Measurements from ENCODE around the gene GPRIN3. TPM values are rescaled to one million over a fixed set of nuclear protein-coding genes. Genes with fewer than 3 reads are reported as not detected.
A peak's percentile ranks its signal among the peaks of the same experiment; 100 is the strongest.

Gene GPRIN3
- total RNA-seq, 1 experiment from 2014 or later: not detected

DNA sequence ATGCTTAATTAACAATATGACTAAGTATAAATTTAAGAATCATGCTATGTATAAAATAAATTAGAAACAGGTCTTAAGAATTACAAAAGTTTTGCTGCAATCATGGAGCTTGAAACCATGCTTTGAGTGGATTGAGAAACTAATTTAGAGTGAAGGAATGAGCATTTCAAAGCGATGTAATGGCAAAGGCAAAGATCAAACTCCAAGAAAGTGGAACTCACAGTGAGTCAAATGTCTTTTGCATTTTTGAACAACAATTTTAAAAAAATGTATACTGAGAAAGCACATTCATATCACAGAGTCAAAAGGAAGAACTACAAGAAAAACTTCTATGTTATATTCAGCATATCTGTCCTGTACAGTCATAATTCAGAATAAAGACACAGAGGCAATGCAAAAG, 6.6 kb downstream of the GPRIN3 start:
- no TSS peak for BruUV-seq (replicated peaks)
- DNase-seq (ENCODE audit: unreplicated experiment): no peak
- Mint-ChIP-seq H3K36me3 (ENCODE audit: insufficient read depth, unreplicated experiment) (no peaks in the 10 kb centered on the region), H3K27ac (ENCODE audit: low read depth, unreplicated experiment) (no peak overlapping the region), H3K4me1 (ENCODE audit: insufficient read depth, unreplicated experiment) (peaks cover 20% of the 10 kb centered on the region), H3K4me3 (ENCODE audit: unreplicated experiment) (no peak overlapping the region), H3K27me3 (ENCODE audit: insufficient read depth, unreplicated experiment) (no peaks in the 10 kb centered on the region), H3K9me3 (ENCODE audit: unreplicated experiment) (no peaks in the 10 kb centered on the region)
- TF ChIP-seq, protein P1, sequence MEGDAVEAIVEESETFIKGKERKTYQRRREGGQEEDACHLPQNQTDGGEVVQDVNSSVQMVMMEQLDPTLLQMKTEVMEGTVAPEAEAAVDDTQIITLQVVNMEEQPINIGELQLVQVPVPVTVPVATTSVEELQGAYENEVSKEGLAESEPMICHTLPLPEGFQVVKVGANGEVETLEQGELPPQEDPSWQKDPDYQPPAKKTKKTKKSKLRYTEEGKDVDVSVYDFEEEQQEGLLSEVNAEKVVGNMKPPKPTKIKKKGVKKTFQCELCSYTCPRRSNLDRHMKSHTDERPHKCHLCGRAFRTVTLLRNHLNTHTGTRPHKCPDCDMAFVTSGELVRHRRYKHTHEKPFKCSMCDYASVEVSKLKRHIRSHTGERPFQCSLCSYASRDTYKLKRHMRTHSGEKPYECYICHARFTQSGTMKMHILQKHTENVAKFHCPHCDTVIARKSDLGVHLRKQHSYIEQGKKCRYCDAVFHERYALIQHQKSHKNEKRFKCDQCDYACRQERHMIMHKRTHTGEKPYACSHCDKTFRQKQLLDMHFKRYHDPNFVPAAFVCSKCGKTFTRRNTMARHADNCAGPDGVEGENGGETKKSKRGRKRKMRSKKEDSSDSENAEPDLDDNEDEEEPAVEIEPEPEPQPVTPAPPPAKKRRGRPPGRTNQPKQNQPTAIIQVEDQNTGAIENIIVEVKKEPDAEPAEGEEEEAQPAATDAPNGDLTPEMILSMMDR (IDR thresholded peaks at IDR 0.05; ENCODE audit: unreplicated experiment): no peak
- intact Hi-C loops (cut with micrococcal nuclease): no loop called here
- CTCF ChIA-PET: interaction anchor here (0.7 kb wide), 1 partner anchor 80 kb away, joined by 4 read pairs; no protein-coding TSS in a partner anchor
- POLR2A ChIA-PET: interaction anchor here (0.6 to 0.7 kb wide), 2 partner anchors 15 to 332 kb away, joined by 3 read pairs; no protein-coding TSS in a partner anchor

DNA sequence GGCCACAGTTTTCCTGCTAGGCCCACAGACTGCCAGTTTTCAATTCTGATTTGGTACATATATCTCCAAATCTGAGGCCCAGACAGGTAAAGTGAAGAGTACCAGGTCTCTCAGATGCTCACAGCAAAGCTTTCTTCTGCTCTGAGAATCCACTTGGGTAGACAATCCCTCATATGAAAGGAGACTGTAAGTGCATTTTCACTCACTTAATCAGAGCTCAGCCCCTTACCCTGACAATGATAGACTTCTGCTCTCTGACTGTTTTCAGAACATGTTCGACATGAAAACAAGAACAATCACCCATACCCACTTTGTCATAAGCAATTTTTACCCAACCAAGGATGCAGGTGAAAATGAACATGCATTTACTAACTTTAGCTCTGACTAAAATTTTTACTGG, 7.1 kb downstream of the GPRIN3 start:
- ChIA-PET CTCF (interaction anchor here (0.6 to 0.8 kb wide), 4 partner anchors 44 to 168 kb away, joined by 3 to 4 read pairs (median 3); no protein-coding TSS in a partner anchor), POLR2A (interaction anchor here (0.6 to 0.7 kb wide), 3 partner anchors 10 to 332 kb away, joined by 3 read pairs; no protein-coding TSS in a partner anchor)
- Mint-ChIP-seq H3K36me3 (ENCODE audit: insufficient read depth, unreplicated experiment) (no peaks in the 10 kb centered on the region), H3K9me3 (ENCODE audit: unreplicated experiment) (no peaks in the 10 kb centered on the region), H3K4me3 (ENCODE audit: unreplicated experiment) (no peak overlapping the region), H3K4me1 (ENCODE audit: insufficient read depth, unreplicated experiment) (peaks cover 15% of the 10 kb centered on the region), H3K27ac (ENCODE audit: low read depth, unreplicated experiment) (no peak overlapping the region), H3K27me3 (ENCODE audit: insufficient read depth, unreplicated experiment) (no peaks in the 10 kb centered on the region)
- no peak for DNase-seq (ENCODE audit: unreplicated experiment)
- TF ChIP-seq, protein P1 (IDR thresholded peaks at IDR 0.05; ENCODE audit: unreplicated experiment): no peak
- intact Hi-C loops (cut with micrococcal nuclease): no loop called here
- no TSS peak for BruUV-seq (replicated peaks)

DNA sequence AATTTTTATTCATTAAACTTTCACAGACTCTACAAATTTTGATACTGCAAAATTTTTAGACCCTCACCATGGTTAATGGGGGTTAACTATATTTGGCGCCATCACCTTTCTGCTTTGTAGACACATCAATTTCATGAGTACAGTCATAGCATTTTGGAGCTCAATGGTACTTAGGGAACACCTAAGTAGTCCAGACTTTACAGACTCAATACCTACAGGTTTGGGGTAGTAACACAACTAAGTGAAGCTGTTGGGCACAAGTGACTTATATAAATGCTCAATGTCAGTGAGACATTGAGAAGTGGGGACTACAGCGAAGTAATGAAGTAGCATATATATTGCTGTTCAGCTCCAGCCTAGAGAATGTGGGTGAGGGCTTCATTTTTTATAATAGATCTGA, 7.5 kb downstream of the GPRIN3 start:
- BruUV-seq (replicated peaks): no TSS peak
- H3K27me3 Mint-ChIP-seq (ENCODE audit: insufficient read depth, unreplicated experiment): no peaks in the 10 kb centered on the region
- no peaks in the 10 kb centered on the region for H3K36me3 Mint-ChIP-seq (ENCODE audit: insufficient read depth, unreplicated experiment)
- no peak for DNase-seq (ENCODE audit: unreplicated experiment)
- intact Hi-C loops (cut with micrococcal nuclease): no loop called here
- no peak overlapping the region for H3K4me3 Mint-ChIP-seq (ENCODE audit: unreplicated experiment)
- POLR2A ChIA-PET: interaction anchor here (0.6 to 1.0 kb wide), 4 partner anchors 11 to 22 kb away, joined by 3 read pairs; no protein-coding TSS in a partner anchor
- no peak overlapping the region for H3K27ac Mint-ChIP-seq (ENCODE audit: low read depth, unreplicated experiment)
- TF ChIP-seq, protein P1 (IDR thresholded peaks at IDR 0.05; ENCODE audit: unreplicated experiment): no peak
- CTCF ChIA-PET: interaction anchor here (0.6 to 0.8 kb wide), 3 partner anchors 44 to 167 kb away, joined by 3 read pairs; no protein-coding TSS in a partner anchor
- H3K9me3 Mint-ChIP-seq (ENCODE audit: unreplicated experiment): no peaks in the 10 kb centered on the region
- H3K4me1 Mint-ChIP-seq (ENCODE audit: insufficient read depth, unreplicated experiment): peaks cover 15% of the 10 kb centered on the region

DNA sequence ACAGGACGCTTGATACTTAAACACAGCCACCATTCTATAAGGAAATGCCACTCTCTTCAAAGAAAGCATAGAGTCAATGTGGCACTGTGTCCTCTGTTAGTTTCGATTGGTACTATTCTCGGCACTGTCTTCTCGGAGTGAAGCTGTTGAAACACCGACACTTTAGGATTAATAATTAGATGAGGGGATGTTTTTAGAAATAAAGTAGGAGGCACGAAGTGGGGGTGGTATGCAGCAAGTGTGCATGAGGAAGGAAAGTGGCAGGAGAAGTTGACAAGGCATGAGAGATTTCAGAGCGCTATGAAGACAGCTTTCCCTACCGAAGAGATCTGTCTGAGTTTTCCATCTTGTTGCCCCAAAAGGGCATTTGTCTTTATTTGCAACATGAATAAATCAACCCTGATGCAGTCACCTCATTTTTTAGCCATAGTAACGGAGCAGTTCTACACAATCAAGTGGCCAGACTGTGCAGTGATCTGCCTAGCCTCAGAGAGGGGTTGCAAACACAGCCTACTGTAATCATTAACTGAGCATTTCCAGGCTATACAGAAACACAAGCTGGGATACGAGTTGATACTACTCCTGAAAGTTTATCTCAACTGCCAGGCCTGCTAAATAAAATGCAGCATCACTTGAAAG, 8.3 kb downstream of the GPRIN3 start:
- H3K4me1 Mint-ChIP-seq (ENCODE audit: insufficient read depth, unreplicated experiment): peaks cover 15% of the 10 kb centered on the region
- no peaks in the 10 kb centered on the region for H3K9me3 Mint-ChIP-seq (ENCODE audit: unreplicated experiment)
- CTCF ChIA-PET: interaction anchor here (0.5 to 1.5 kb wide), 3 partner anchors 24 to 448 kb away, joined by 3 read pairs; no protein-coding TSS in a partner anchor
- POLR2A ChIA-PET: interaction anchor here (0.6 to 1.0 kb wide), 3 partner anchors 16 to 22 kb away, joined by 3 read pairs; no protein-coding TSS in a partner anchor
- intact Hi-C loops (cut with micrococcal nuclease): no loop called here
- TF ChIP-seq, protein P1 (IDR thresholded peaks at IDR 0.05; ENCODE audit: unreplicated experiment): no peak
- no peak overlapping the region for H3K27ac Mint-ChIP-seq (ENCODE audit: low read depth, unreplicated experiment)
- no peak for DNase-seq (ENCODE audit: unreplicated experiment)
- BruUV-seq (replicated peaks): no TSS peak
- peak overlapping the region; percentile 13 for H3K4me3 Mint-ChIP-seq (ENCODE audit: unreplicated experiment)
- H3K27me3 Mint-ChIP-seq (ENCODE audit: insufficient read depth, unreplicated experiment): no peaks in the 10 kb centered on the region
- H3K36me3 Mint-ChIP-seq (ENCODE audit: insufficient read depth, unreplicated experiment): no peaks in the 10 kb centered on the region

All from MCF 10A (cell line).